Muscle of back (tissue), 11 donors: ENCODE data around the gene KRTAP10-2. TPM values are rescaled to one million over a fixed set of nuclear protein-coding genes. Genes with fewer than 3 reads are reported as not detected.
"Not testable (repeated sequence)": the region's sequence is repeated elsewhere in the genome, so short reads cannot be mapped to it uniquely, and the experiment has no call there.

Source experiments
- DNase-seq, 3 donors: peaks; one replicate each; pipeline versions ENCODE4 v3.0.0 to v3.0.0-alpha.2; 2013
- polyA plus RNA-seq, 10 donors: library from polyadenylated mRNA; unstranded; fragments of 120-200 nt; gene quantifications; one replicate each; pipeline ENCODE4 v1.2.1, GENCODE V29; 2013; ENCODE audit not compliant: insufficient read length in 10 of 10

Gene KRTAP10-2
- polyA plus RNA-seq, 10 donors: not detected

DNA sequence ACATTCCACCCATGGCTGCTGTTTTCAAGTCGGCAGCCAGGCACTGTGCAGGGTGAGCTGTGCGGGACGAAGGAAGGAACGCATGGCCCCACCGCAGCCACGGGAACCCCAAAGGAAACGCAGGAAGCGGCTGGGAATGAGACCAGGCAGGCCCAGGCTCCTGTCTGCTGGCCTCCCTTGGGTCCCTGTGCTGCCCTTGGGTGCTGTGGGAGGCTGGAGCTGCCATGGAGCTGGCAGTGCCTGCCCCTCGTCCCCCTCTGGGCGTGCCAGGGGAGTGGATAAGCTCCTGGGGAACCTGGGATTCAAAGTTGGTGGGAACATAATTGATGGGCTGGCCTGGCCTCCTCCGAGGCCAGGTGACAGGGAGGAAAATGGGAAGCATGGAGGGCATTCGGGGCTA lies 17.0 kb upstream of the KRTAP10-2 start:
- no peak for DNase-seq

DNA sequence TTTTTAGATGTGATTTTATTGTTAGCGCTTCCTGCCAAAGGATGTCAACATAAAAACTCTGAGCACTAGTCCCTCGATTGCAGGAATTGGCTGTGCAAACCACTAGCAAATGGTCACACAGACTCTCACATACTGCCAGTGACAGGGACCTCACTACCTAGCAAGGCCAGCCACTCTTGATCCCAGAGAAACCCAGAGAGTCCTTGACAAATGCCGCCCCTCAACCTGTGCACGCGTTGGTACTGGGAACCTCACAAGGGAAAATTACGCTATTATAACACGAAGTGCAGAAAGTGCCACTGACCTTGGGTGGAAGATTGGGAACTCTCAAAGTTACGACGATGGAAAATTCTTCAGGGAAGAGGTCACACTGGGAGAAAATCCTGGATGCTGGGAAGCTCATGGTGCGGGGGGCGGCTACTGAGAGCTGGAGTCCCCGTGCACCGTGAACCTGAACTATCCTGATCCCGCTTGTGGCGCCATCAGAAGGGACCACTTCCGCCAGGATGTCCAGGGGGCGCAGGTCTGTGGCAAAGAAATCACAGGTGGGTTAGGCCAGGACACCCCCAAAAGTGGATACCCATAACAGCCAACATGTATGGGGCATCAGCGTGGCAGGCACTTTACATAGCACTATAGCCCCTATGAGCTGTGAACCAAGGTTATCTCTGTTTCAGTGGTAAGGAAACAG lies 16.3 kb upstream of the KRTAP10-2 start:
- DNase-seq: no peak

DNA sequence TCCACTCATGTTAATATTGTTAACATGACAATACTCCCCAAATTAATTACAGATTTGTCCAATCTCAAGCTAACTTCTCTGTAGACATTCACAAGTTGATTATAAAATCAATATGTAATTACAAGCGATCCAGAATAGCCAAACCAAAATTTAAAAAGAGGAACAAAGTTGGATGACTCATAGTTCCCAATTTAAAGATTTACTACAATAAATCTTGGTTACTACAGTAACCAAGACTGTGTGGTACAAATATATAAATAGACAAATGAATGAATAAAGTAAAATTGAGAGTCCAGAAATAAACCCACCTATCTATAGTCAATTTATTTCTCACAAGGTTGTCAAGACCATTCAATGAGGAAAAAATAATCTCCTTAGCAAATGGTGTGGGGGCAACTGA lies 15.1 kb upstream of the KRTAP10-2 start:
- DNase-seq: no peak

DNA sequence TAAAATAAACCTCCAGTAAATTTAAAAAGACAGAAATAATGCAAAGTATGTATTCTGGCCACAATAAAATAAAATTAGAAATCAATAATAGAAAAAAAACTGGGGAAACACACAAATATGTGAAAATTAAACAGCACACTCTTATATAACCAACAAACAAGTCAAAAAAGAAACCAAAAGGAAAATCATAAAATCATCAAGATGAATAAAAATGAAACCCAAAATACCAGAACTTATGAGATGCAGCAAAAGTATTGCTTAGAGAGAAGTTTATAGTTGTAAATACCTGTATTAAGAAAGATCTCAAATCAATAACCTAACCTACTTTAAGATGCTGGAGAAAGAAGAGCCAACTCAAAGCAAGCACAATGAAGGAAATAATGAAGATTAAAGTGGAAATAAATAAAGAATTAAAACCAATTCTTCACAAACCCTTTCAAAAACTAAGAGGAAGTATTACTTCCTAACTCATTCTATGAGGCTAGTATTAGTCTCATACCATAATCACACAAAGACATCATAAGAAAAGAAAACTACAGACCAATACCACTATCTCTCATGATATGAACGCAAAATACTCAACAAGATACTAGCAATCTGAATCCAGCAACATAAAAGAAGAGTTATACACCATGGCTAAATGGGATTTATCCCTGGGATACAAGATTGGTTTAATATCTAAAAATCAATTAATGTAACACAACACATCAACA lies 13.7 kb upstream of the KRTAP10-2 start:
- no peak for DNase-seq

DNA sequence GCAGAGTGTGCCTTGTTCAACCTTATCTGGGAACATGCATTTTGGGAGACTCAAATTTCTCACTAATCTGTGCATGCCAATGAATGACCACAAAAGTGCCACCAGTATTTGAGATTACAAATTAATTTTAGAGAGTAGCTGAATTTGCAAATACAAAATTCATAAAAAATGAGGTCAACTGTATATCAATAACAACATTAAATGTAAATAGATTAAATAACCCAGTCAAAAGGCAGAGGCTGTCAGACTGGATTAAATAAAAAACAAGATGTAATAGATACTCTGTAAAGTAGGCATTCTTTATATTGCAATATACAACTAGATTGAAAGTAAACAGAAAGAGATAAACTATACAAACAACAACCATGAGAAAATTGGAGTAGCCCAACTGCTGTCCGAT lies 12.8 kb upstream of the KRTAP10-2 start:
- no peak for DNase-seq

DNA sequence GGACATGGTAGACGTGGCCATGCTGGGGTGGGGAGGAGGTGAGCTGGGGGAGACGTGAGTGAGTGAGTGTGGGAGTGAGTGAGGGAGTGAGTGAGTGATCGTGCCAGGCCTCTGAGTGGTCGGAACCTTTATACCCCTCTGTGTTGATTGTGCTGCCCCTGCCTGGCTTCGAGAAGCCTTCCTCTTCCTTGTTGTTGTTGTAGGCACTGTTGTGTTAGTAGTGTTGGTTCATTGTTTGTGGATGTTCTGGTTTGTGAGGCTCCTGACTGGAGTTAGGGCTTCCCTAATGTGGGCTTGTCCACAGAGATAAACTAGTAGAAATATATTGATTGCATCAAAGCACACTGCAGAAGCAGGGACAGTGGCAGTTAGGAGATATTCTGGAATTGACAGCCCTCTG lies 7.4 kb upstream of the KRTAP10-2 start, which contains the start of gene KRTAP10-3:
KRTAP10-3 (minus strand) TSS at position 101 of the 400 bp plus-strand sequence; CDS start at position 21, 80 bp downstream.
- no peak for DNase-seq

DNA sequence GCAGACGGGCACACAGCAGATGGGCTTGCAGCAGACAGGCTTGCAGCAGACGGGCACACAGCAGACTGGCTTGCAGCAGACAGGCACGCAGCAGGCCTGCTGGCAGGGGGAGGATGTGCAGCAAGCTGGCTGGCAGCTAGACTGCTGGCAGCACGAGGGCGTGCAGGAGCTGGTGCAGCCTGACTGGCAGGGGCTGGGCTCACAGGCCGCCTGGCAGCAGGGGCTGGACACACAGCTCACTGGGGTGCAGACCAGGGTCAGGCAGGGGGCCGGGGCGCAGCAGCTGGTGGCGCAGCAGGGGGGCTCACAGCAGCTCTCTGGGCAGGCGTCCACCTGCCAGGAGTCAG lies 7.0 kb upstream of the KRTAP10-2 start:
- DNase-seq: not testable (repeated sequence)

DNA sequence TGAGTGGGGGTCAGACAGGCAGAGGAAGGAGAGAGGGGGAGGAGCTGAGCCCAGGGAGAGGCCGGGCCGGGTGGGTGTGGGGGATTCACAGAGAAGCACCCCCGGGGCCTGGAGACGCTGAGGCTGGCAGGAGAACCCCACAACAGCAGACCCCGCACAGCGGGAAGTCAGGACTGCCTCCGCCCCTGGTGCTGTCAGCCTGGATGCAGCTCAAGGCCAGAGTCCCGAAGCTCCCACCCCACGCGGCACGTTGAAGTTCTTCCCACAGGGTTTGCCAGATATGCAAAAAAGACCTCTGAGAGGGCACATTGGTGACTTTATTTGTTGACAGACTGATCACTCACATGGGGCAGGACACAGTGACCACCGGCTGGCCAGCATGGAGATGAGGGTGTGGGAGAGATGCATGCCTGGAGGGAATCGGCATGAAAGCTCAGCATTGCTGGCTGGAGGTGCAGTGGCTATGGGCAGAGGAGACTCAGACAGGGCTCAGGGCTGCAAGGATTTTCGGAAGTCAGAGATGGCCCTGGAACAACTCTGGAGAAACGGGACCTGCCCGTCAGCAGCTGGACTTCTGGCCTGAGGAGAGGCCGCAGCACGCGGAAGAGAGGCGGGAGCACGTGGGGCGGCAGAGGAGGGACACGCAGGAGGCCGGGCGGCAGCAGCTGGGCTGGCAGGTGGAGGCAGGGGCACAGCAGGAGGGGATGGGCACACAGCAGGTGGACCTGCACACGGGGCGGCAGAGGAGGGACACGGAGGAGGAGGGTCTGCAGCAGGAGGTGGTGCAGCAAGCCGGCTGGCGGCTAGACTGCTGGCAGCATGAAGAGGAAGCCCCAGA lies 6.4 kb upstream of the KRTAP10-2 start:
- DNase-seq: no peak

DNA sequence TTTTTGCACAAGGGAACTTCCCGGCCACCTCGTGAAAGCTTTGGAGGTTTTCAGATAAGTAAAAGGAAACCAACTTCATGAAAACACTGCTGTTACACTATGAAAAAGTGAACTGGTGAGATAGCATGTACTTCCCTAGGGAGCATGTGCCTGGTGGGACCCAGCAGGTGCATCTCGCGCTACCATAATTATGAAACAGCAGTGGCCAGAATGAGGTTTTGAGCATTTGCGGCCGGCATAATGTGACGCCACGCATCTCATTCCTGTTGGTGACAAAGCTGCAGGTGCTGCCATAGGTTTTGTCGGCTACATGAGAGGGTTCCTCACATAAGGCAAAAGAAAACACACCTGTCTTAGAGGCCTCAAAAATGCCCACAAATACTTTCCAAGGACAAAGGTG lies 5.6 kb upstream of the KRTAP10-2 start:
- no peak for DNase-seq

DNA sequence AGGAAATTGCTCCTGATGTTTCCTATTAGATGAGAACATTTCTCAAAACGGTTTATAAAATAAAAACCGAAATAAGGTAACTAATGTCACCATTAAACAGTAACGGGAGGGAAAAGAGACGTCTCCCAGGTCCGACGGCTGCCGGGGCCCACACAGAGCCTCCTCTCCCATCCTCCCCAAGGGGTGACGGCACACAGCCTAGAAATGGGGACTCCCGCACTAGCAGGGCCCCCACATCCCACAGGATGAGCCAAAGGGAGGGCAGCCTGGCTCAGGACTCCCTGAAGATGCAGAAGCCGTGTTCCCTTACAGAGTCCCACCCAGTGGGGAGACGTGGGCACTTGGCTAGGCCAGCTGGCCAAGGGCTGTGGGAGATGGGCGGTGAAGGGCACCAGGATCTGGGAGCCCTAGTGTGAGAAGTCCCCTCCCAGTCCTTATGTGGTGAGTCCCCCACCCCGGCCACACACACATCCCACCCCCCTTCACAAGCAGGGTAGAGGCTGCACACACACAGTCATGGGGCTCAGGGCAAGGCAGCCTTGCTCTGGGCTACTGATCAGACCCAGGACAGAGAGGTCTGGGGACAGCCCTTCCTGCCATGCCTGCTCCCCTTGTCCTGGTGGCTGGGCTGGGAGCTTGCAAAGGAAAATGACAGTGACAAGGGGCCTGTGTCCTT lies 4.0 kb upstream of the KRTAP10-2 start:
- DNase-seq: no peak

DNA sequence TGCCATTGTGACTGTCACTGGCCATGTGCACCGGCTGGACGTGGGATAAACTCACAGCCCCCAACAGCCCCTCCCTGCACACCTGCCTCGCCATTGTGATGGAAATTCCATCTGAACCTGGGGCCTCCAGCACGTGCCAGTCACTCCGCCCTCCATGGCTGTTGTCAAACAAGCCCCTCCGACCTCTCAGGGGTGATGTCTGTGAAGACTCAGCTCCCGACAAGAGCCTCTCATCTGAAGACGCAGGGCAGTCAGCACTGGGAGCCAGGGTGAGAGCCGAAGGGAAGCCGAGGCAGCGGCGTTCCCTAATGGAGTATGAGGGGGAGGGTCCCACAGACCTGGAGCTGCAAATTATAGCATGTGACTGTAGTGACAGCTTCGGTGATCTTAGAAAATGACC lies 1.4 kb upstream of the KRTAP10-2 start:
- no peak for DNase-seq

DNA sequence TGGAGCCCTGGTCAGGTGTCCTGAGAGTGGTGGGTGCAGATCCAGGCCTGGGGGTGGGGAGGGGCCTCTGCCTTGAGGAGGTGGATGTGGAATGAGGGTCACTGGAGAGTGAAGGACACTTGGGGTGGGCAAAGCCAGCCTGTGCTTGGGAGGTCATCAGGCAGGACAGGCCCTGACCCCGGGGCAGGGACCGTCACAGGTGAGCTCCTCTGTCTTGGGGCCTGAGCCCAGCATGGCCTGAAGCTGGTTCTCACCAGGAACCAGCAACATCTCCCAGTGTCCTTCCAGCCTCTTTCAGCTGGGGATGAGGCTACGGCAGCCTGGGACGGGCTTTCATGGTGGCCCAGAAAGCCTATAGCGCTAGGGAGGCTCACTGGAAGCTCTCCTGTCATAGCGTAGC lies 831 bp upstream of the KRTAP10-2 start:
- no peak for DNase-seq

DNA sequence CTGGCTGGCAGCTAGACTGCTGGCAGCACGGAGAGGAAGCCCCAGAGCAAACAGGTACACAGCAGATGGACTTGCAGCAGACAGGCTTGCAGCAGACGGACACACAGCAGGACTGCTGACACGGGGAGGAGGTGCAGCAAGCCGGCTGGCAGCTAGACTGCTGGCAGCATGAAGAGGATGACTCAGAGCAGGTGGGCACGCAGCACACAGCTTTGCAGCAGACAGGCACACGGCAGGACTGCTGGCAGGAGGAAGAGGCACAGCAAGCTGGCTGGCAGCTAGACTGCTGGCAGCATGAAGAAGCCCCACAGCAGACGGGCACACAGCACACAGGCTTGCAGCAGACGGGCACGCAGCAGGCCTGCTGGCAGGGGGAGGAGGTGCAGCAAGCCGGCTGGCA lies 498 bp downstream of the KRTAP10-2 start:
- no peak for DNase-seq

DNA sequence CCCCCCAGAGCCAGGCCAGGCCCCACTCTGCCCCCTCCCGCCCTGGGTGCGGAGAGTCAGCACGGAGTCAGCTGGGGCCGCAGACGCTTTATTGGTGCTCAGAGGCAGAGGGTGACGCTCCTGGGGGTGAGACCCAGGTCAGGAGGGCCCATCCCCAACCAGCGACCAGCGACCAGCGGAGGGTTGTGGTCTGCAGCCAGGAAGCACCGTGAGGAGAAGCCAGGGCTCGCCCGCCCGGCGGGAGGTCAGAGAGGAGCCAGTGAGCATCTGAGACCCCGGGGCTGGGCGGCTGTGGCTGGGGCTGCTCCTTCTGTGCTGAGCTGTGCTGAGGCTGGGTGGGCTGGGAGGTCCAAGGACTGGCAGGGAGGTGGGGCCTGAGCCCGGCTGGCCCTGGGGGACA lies 1.0 kb downstream of the KRTAP10-2 start:
- not testable (repeated sequence) for DNase-seq

DNA sequence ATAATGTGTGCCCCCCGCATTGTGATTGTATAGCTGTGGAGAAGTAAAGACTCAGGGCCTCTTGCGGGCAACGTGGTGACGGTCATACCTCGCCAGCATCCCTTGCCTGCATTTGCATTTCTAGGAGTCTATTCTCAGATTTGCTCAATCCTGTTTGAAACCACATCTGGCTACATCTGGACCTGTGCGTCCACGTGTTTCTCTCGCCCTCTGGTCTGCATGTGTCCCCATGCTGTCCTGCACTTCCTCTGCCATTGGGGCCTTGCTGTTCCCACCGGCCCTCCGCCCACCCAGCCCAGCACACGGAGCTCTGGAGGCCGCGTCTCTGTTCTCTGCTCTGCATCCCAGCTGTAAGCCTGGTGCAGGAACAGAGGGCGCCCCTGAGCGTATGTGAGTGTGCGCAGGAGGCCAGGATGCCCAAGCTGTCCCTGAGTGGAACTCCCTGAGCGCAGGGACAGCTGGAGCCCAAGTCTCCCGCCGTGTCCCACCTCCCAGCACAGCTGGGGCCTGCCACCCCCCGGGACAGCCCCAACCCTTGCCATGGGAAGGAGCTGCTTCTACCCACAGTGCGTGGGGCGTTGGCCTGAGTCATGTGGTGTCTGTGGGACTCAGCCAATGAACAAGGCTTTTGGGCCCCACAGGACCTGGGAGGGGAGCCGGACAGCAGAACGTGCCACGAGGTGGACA lies 1.6 kb downstream of the KRTAP10-2 start:
- DNase-seq: no peak

DNA sequence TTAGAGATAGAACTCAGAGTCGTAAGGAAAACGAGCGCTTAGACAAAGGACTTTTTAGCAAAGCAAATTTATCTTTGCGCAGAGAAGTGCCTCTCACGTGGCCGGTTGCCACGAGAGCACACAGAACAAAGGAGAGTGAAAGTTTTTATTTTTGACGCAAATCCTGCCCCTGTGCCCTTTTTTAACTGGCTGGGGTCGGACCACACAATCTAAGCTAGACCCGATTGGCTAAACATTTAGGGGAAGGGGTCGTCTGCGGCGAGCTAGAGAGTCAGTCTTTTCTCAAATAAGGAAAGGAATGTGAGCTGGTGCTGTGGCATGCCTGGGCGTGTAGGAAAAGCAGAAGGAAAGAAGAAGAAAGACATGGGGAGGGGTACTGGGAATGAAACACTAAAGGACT lies 2.4 kb downstream of the KRTAP10-2 start:
- no peak for DNase-seq

DNA sequence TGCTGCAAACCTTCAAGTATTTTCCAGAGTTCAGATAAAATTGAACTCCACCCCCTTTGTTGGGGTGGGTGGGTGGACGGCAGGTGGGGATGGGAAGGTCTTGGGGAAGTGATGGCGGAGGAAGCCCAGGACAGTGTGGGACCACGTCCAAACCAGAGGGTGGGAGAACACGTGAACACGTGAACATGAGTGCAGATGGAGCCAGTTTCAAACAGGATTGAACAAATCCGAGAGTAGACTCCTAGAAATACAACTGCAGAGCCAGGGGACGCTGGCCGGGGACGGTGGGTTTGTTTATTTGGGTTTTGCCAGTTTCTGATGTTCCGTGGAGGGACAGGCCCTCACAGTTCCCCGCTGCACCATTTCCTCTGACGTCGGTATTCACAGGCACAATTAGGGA lies 2.9 kb downstream of the KRTAP10-2 start:
- no peak for DNase-seq

DNA sequence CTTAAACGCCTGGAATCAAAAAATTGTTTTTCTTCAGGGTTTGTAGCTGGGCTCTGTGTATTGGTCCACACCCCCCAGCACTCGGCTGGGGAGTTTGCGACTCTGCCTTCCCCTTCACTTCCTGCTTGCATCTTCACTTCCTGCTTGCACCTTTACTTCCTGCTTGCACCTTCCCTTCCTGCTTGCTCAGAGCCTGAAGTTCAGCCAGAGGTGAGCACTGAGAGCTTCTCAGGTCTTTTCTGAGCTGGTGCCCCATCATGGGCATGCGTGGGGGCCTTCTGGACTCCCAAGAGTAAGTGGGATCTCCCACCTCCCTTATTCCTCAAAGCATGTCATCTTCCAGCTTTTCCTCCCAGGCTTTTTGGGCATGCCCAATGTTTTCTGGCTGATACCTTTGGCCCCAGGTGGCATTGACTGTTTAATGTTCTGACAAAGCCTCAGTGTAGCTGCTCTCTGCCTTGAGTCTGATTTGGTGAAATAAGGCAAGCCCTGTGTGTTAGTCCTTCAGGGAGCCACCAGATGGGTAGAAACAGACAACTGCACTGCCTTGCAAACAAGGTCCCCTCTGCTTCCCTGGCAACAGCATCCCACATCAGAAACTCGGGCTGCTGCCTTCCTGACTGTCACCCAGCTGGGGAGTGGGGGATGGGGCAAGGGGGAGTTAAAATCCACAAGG lies 3.5 kb downstream of the KRTAP10-2 start:
- no peak for DNase-seq

DNA sequence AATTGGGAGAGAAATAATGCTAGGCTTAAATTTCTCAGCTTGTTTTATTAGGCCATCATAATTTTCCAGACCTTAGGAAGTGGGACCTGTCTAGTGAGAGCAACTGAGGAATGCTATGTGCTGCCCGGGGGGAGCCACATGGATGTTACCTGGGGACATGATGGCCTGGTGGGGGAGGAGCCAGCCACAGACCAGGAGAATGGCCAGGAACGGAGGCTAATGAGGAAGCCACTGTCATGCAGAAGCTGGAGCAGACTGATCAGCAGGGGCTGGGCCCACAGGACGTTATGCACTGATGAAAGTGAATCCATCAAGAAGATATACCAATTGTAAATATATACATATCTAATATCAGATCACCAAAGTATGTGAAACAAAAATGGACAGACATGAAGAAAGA lies 6.7 kb downstream of the KRTAP10-2 start:
- DNase-seq: no peak

DNA sequence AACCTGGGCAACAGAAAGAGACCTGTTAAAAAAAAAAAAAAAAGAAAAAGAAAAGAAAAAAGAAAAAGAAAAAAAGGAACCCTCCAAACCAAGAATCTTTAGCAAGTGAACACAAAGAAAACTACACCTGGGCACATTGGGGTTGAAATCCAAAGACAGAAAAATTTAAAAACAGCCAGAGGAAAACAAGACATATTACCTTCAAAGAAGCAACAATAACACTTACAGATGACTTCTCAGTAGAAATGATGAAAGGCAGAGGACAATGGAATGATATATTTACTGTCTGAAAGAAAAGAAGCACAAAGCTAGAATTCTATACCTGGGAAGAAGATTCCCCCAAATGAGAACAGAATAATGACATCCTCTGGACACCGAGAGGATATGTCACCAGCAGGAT lies 8.6 kb downstream of the KRTAP10-2 start:
- DNase-seq: no peak

DNA sequence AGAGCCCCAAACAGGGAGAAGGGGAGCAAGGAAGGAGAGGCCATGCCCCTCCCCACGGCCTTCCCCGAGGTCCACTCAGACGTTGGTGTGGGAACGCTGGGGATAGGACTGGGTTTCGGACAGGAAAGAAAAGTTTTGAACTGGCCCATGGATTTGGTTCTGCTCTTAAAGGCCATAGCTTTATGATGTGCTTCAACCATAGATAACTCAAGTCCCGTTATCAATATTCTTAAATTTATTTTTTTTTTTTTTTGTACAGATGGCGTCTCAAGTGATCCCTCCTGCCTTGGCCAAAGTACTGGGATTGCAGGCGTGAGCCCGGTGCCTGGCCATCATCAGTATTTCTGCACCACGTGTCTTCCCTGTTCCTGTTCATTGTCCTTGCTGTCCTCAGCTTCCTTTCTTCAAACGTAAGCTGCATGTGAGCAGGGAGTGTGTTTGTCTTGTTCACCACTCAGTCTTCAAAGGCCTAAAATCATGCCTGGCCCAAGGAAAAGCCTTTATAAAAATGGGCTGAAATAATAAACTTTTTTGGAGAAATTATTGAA lies 10.5 kb downstream of the KRTAP10-2 start:
- no peak for DNase-seq
